AG09319 (cell line): ENCODE data around the gene GAS7.
"Not testable (repeated sequence)": the region's sequence is repeated elsewhere in the genome, so short reads cannot be mapped to it uniquely, and the experiment has no call there.

ENCODE experiments used
- DNase-seq: peaks from one replicate; pipeline ENCODE4 v3.0.0-alpha.2; 2010; ENCODE audit warnings: low read depth; ENCODE audit errors: extremely low read depth
- TF ChIP-seq, protein P1 (sequence below): IDR thresholded peaks from 2 replicates; pipeline ENCODE4 v1.5.1; 2011; ENCODE audit warnings: low read depth, mild to moderate bottlenecking, inconsistent platforms, low read length, moderate library complexity

GAS7 gene

DNA sequence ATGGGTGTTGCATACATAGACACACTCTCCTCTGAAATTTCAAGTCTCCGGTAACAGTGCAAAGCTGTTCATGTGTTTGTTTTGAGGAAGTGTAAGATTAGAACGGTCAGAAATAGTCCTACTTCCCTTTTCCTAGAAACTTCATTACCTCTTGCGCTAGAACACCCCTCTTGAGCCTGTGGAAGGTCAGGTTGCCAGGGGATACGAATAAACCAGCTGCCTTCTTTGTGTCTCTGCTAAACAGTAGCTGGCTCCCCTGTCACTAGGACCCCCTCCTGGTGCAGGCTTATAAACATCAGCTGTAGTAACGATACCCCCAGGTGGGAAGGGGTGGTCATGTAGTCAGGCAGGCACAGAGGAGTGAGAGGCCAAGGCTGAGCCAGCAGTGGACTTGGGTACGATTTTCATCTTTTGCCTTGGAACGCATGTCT lies 179.9 kb downstream of the GAS7 start:
- TF ChIP-seq, protein P1, sequence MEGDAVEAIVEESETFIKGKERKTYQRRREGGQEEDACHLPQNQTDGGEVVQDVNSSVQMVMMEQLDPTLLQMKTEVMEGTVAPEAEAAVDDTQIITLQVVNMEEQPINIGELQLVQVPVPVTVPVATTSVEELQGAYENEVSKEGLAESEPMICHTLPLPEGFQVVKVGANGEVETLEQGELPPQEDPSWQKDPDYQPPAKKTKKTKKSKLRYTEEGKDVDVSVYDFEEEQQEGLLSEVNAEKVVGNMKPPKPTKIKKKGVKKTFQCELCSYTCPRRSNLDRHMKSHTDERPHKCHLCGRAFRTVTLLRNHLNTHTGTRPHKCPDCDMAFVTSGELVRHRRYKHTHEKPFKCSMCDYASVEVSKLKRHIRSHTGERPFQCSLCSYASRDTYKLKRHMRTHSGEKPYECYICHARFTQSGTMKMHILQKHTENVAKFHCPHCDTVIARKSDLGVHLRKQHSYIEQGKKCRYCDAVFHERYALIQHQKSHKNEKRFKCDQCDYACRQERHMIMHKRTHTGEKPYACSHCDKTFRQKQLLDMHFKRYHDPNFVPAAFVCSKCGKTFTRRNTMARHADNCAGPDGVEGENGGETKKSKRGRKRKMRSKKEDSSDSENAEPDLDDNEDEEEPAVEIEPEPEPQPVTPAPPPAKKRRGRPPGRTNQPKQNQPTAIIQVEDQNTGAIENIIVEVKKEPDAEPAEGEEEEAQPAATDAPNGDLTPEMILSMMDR = no peak
- no peak for DNase-seq

DNA sequence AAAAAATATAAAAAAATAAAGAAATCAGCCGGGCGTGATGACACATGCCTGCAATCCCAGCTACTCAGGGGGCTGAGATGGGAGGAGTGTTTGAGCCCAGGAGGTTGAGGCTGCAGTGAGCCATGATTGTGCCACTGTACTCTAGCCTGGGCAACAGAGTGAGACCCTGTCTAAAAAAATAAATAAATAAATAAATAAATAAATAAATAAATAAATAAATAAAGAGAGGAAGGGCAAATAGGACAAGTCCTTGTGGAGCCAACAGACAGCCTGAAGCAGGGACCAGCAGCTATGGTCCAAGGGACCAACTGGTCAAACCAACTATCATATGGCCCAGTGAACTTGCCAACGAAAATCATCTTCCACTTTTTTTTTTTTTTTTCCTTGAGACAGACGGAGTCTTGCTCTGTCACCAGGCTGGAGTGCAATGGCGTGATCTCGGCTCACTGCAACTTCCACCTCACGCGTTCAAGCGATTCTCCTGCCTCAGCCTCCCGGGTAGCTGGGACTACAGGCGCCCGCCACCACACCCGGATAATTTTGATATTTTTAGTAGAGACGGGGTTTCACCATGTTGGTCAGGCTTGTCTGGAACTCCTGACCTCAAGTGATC lies 181.3 kb downstream of the GAS7 start:
- not testable (repeated sequence) for DNase-seq

DNA sequence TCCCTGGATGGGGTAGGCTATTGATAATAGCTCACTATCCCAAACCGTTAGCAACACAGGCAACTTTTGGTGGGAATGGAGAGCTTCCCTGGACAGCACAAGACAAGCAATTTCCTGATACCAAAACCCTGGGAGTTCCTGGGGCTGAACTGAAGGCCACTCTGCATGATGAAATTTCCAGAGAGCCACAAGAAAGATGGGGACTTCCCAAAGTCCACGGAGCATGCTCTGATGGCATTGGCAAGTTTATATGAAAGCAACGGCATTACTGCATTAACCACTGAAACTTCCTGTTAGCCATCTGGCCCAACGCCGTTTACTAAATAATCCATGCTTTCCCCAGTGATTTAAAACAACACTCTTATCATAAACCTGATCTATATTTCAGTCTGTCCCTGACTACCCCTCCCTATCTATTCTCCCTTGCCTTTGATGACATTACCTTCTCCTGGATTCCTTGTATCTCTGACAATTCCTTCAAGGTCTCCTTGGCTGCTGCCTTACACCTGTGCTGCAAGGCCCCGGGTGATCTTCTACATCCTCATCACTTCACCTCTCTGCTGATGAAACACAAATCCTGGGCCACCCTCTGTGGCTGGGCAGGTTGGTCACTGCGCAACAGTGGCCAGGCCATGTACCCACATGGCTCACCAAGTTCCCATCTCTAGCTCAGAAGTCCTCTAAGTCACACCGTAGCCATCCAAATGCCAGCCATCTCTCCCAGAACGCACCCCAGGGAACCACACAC lies 184.9 kb downstream of the GAS7 start:
- TF ChIP-seq, protein P1 = no peak
- no peak for DNase-seq

GRCh38 chr17:10010752-10011151 lies 187.7 kb downstream of the GAS7 start:
- no peak for DNase-seq
- TF ChIP-seq, protein P1 = no peak

- DNase-seq = no peak
- TF ChIP-seq, protein P1 = no peak
Observed at GRCh38 chr17:10003705-10004104, 194.7 kb downstream of the GAS7 start.

DNA sequence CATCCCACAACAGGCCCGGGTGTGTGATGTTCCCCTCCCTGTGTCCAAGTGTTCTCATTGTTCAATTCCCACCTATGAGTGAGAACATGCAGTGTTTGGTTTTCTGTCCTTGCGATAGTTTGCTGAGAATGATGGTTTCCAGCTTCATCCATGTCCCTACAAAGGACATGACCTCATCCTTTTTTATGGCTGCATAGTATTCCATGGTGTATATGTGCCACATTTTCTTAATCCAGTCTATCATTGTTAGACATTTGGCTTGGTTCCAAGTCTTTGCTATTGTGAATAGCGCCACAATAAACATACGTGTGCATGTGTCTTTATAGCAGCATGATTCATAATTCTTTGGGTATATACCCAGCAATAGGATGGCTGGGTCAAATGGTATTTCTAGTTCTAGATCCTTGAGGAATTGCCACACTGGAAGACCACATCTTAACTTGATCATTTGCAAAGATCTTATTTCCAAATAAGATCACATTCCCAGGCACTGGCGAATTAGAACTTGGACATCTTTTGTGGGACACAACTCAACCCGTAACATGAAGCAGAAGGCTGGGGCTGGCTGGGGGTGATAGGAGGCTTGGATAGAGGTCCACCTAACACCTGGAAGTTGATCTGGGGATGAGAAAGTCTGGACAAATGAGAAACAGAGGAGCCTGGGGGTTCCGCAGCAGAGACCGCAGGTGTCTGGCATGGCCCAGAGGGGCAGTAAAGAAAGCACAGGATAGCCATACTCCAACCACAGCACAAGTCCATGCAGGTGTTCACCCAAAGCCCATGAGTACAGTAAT lies 195.6 kb downstream of the GAS7 start:
- DNase-seq = not testable (repeated sequence)

DNA sequence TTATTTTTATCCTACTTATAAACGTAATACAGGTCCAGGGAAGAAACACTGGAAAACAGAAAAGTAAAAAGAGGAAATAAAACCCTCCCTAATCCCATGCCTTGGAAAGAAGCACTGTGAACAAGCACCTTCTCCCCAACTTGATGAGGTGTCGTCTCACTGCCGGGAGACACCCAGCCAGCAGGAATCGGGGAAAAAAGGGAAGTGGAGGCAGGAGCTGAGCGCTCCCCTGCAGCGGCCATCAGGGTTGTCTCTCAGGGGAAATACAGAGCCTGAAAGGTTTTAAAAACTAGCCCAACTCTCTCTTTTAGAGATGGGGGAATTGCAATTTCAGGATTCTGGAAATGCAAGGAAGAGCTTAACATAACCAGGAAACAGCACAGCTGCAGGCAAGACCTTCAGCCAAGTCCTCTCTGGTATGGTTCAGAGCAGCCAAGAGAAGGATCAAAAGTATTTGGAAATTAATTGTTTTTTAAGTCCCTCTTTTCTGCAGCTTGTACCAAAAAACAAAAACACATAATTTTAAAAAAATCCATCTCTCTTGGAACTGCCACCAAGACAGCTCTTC lies 197.0 kb downstream of the GAS7 start:
- TF ChIP-seq, protein P1 = no peak
- DNase-seq = no peak
